H1 (cell line): Measurements from ENCODE around the gene TROAP. TPM values are rescaled to one million over a fixed set of nuclear protein-coding genes. Genes with fewer than 3 reads are reported as not detected.

Experiments
- CTCF ChIA-PET: fragments of 300-600 bp; sonication (Branson Sonifier 250); formaldehyde crosslinking; loops from one replicate; lab custom pipeline; 2021; ENCODE audit not compliant: partially characterized antibody; lab: Charles Lee
- POLR2A ChIA-PET: fragments of 300-600 bp; sonication (Branson Sonifier 250); formaldehyde crosslinking; loops from one replicate; lab custom pipeline; 2021; ENCODE audit warnings: inconsistent platforms; ENCODE audit not compliant: partially characterized antibody; lab: Charles Lee
- DNase-seq, 2 experiments: peaks; one replicate each; pipeline versions ENCODE4 v3.0.0 to v3.0.0-alpha.2; 2010 to 2022; ENCODE audit warnings: low spot score in 2 of 2, low read depth in 1 of 2, mixed read lengths in 1 of 2
- FAIRE-seq: peaks from 2 replicates; lab custom pipeline; 2011; peaks lifted over from hg19 to GRCh38; lab: Jason Lieb, UNC
- H2AFZ ChIP-seq: 2 replicates; pipeline ENCODE4 v1.8.1; 2012; ENCODE audit warnings: low read length, inconsistent platforms
- H2AK5ac ChIP-seq: 2 replicates; pipeline ENCODE4 v1.6.1; 2013; ENCODE audit warnings: low read depth, low read length
- H2BK120ac ChIP-seq: replicated peaks from 2 replicates; pipeline ENCODE3; 2013; ENCODE audit warnings: low read depth, low read length, inconsistent platforms
- H2BK12ac ChIP-seq: 2 replicates; pipeline ENCODE4 v1.6.1; 2013; ENCODE audit warnings: low read depth, low read length
- H2BK15ac ChIP-seq: 2 replicates; pipeline ENCODE4 v1.6.1; 2013; ENCODE audit warnings: low read length
- H2BK20ac ChIP-seq: 2 replicates; pipeline ENCODE4 v1.6.1; 2013; ENCODE audit warnings: low read length
- H2BK5ac ChIP-seq: 2 replicates; pipeline ENCODE4 v1.6.1; 2013; ENCODE audit warnings: low read depth, low read length
- H3K14ac ChIP-seq: 2 replicates; pipeline ENCODE4 v1.6.1; 2013; ENCODE audit warnings: inconsistent platforms; ENCODE audit not compliant: insufficient read length
- H3K18ac ChIP-seq: 2 replicates; pipeline ENCODE4 v1.6.1; 2013; ENCODE audit warnings: low read length; ENCODE audit errors: extremely low read depth
- H3K23ac ChIP-seq: 2 replicates; pipeline ENCODE4 v1.6.1; 2013; ENCODE audit warnings: inconsistent platforms; ENCODE audit not compliant: insufficient read length
- H3K23me2 ChIP-seq: 2 replicates; pipeline ENCODE4 v1.6.1; 2013; ENCODE audit warnings: low read depth, low read length
- H3K27ac ChIP-seq: 2 replicates; pipeline ENCODE4 v1.6.1; 2011; ENCODE audit warnings: low read depth, low read length, inconsistent platforms
- H3K27me3 ChIP-seq, 4 experiments: replicated peaks in 1 of 4; 1 replicate in 1 of 4; 2 replicates in 3 of 4; pipeline versions ENCODE4 v1.6.1 to v1.8.1; 2011 to 2013; ENCODE audit warnings: low read length in 3 of 4, mild to moderate bottlenecking in 3 of 4, inconsistent platforms in 2 of 4, mixed read lengths in 2 of 4, moderate library complexity in 1 of 4; ENCODE audit not compliant: control insufficient read depth in 3 of 4, insufficient read depth in 3 of 4; ENCODE audit errors: extremely low read depth in 1 of 4
- H3K36me3 ChIP-seq, 4 experiments: 2 replicates each; pipeline versions ENCODE4 v1.6.1 to v1.8.1; 2011 to 2013; ENCODE audit warnings: mild to moderate bottlenecking in 4 of 4, low read length in 3 of 4, moderate library complexity in 2 of 4, control low read depth in 1 of 4, inconsistent platforms in 1 of 4; ENCODE audit not compliant: insufficient read depth in 4 of 4, control insufficient read depth in 2 of 4
- H3K4ac ChIP-seq: replicated peaks from 2 replicates; pipeline ENCODE3; 2013; ENCODE audit warnings: low read length, low read depth, mixed read lengths, inconsistent platforms; ENCODE audit not compliant: insufficient read length
- H3K4me1 ChIP-seq, 4 experiments: replicated peaks in 1 of 4; 1 replicate in 1 of 4; 2 replicates in 3 of 4; pipeline versions ENCODE4 v1.6.1 to v1.8.1; 2011 to 2013; ENCODE audit warnings: low read length in 3 of 4, inconsistent platforms in 2 of 4, mixed read lengths in 1 of 4; ENCODE audit not compliant: insufficient read depth in 4 of 4, control insufficient read depth in 3 of 4
- H3K4me2 ChIP-seq, 2 experiments: 2 replicates each; pipeline versions ENCODE4 v1.6.1 to v1.8.1; 2011 to 2013; ENCODE audit warnings: low read depth in 2 of 2, low read length in 2 of 2, control low read depth in 1 of 2, inconsistent platforms in 1 of 2, mild to moderate bottlenecking in 1 of 2; ENCODE audit not compliant: insufficient read depth in 1 of 2
- H3K4me3 ChIP-seq, 4 experiments: fragments of 200-600, 300-600 bp in 1 of 4; sonication (generic), shearing (Covaris generic), sonication (Bioruptor Twin) in 1 of 4; 2 replicates each; pipeline versions ENCODE4 v1.5.1 to v1.8.1; 2011 to 2016; ENCODE audit warnings: low read length in 4 of 4, low read depth in 3 of 4, control low read depth in 2 of 4, inconsistent platforms in 2 of 4, mild to moderate bottlenecking in 2 of 4, mixed read lengths in 1 of 4, moderate library complexity in 1 of 4; ENCODE audit not compliant: insufficient read depth in 2 of 4; ENCODE audit errors: extremely low read depth in 1 of 4
- H3K56ac ChIP-seq: replicated peaks from 2 replicates; pipeline ENCODE3; 2013; ENCODE audit warnings: low read depth, mild to moderate bottlenecking, mixed read lengths, low read length, inconsistent platforms; ENCODE audit not compliant: insufficient read length
- H3K79me1 ChIP-seq: 2 replicates; pipeline ENCODE4 v1.6.1; 2013; ENCODE audit warnings: low read depth, low read length, control low read depth
- H3K79me2 ChIP-seq, 2 experiments: 2 replicates each; pipeline versions ENCODE4 v1.6.1 to v1.8.1; 2012 to 2013; ENCODE audit warnings: low read length in 2 of 2, mild to moderate bottlenecking in 2 of 2, inconsistent platforms in 1 of 2; ENCODE audit not compliant: insufficient read depth in 2 of 2, control insufficient read depth in 1 of 2
- H3K9ac ChIP-seq, 4 experiments: replicated peaks in 1 of 4; 1 replicate in 1 of 4; 2 replicates in 3 of 4; pipeline versions ENCODE4 v1.6.1 to v1.8.1; 2011 to 2013; ENCODE audit warnings: low read depth in 3 of 4, low read length in 3 of 4, control low read depth in 2 of 4, mild to moderate bottlenecking in 2 of 4, moderate library complexity in 2 of 4, inconsistent platforms in 1 of 4; ENCODE audit errors: extremely low read depth in 1 of 4
- H3K9me3 ChIP-seq, 2 experiments: 2 replicates each; pipeline versions ENCODE4 v1.6.1 to v1.8.1; 2012 to 2013; ENCODE audit warnings: mild to moderate bottlenecking in 2 of 2, moderate library complexity in 2 of 2, control low read depth in 1 of 2, inconsistent platforms in 1 of 2, low read depth in 1 of 2, low read length in 1 of 2, mixed read lengths in 1 of 2; ENCODE audit not compliant: insufficient read depth in 2 of 2
- H4K20me1 ChIP-seq, 2 experiments: replicated peaks in 1 of 2; 2 replicates each; pipeline versions ENCODE3 to v1.8.1; 2011 to 2013; ENCODE audit warnings: inconsistent platforms in 2 of 2, low read length in 2 of 2, mild to moderate bottlenecking in 1 of 2; ENCODE audit not compliant: insufficient read depth in 2 of 2, control insufficient read depth in 1 of 2
- H4K5ac ChIP-seq: 2 replicates; pipeline ENCODE4 v1.6.1; 2013; ENCODE audit warnings: low read length, low read depth, mixed read lengths, inconsistent platforms; ENCODE audit not compliant: insufficient read length
- H4K8ac ChIP-seq: 2 replicates; pipeline ENCODE4 v1.8.0; 2013; ENCODE audit warnings: mild to moderate bottlenecking, moderate library complexity, low read length, inconsistent platforms; ENCODE audit not compliant: insufficient read depth; ENCODE audit errors: extremely low read depth
- H4K91ac ChIP-seq: replicated peaks from 2 replicates; pipeline ENCODE3; 2013; ENCODE audit warnings: low read length, mixed read lengths, inconsistent platforms; ENCODE audit not compliant: insufficient read length
- BRCA1 ChIP-seq: IDR thresholded peaks from 2 replicates; pipeline ENCODE4 v1.6.1; 2012; ENCODE audit warnings: low read depth, low read length, improper control_type of control experiment
- CEBPB ChIP-seq: IDR thresholded peaks from 2 replicates; pipeline ENCODE4 v1.6.1; 2012; ENCODE audit warnings: low read depth, low read length
- FOSL1 ChIP-seq: IDR thresholded peaks from 2 replicates; pipeline ENCODE4 v1.6.1; 2011; ENCODE audit warnings: mild to moderate bottlenecking, low read depth, low read length, moderate library complexity; ENCODE audit not compliant: insufficient read depth
- GABPA ChIP-seq: IDR thresholded peaks from 2 replicates; pipeline ENCODE4 v1.6.1; 2011; ENCODE audit warnings: mild to moderate bottlenecking, low read length, moderate library complexity, borderline replicate concordance; ENCODE audit not compliant: insufficient read depth
- JUN ChIP-seq: IDR thresholded peaks from 2 replicates; pipeline ENCODE4 v1.6.1; 2011; ENCODE audit warnings: low read depth, mild to moderate bottlenecking, improper control_type of control experiment, low read length
- NANOG ChIP-seq: IDR thresholded peaks from 2 replicates; pipeline ENCODE4 v1.6.1; 2011; ENCODE audit warnings: low read length, low read depth, mild to moderate bottlenecking, inconsistent platforms; ENCODE audit not compliant: insufficient read depth, poor library complexity, severe bottlenecking
- POU5F1 ChIP-seq: IDR thresholded peaks from 2 replicates; pipeline ENCODE4 v1.6.1; 2011; ENCODE audit warnings: low read depth, mild to moderate bottlenecking, low read length, moderate library complexity
- SIX5 ChIP-seq: IDR thresholded peaks from 2 replicates; pipeline ENCODE4 v1.6.1; 2011; ENCODE audit warnings: mild to moderate bottlenecking, low read depth, low read length
- SP1 ChIP-seq: IDR thresholded peaks from 2 replicates; pipeline ENCODE4 v1.6.1; 2011; ENCODE audit warnings: low read depth, low read length
- TEAD4 ChIP-seq: IDR thresholded peaks from 2 replicates; pipeline ENCODE4 v1.6.1; 2012; ENCODE audit warnings: low read depth, low read length, inconsistent platforms, mixed read lengths
- WGBS, 2 experiments: shearing (Covaris generic) in 1 of 2; methylation state at CpG; one replicate each; pipeline versions ENCODE4 v1.1.6 to v1.1.7; 2013 to 2015; ENCODE audit warnings: low lambda C conversion rate in 2 of 2, mixed read lengths in 2 of 2, inconsistent platforms in 1 of 2, low coverage in 1 of 2, missing lambda C conversion rate in 1 of 2; ENCODE audit not compliant: insufficient replicate concordance in 2 of 2, insufficient coverage in 1 of 2, insufficient read length in 1 of 2; ENCODE audit errors: extremely low coverage in 1 of 2, missing lambda C conversion rate in 1 of 2; 5-methylcytosine and 5-hydroxymethylcytosine counted together
- polyA plus RNA-seq, 7 experiments: library from polyadenylated mRNA; depleted of rRNA in 3 of 7; stranded (reverse) in 5 of 7; unstranded in 2 of 7; fragments of >200 nt in 5 of 7; fragments of 200-250 nt in 2 of 7; gene quantifications; 1 replicate in 5 of 7; 2 replicates in 1 of 7; 4 replicates in 1 of 7; pipeline versions ENCODE4 v1.2.1 to v1.2.3, GENCODE V29; 2011 to 2013; ENCODE audit warnings: missing spikeins in 2 of 7, mixed read lengths in 2 of 7
- total RNA-seq: library from RNA; stranded (reverse); fragmentation: NEBNext Ultra II Directional; extraction: Animal tissue kit (Norgen Biotek cat#: 25700); gene quantifications from 2 replicates; pipeline ENCODE4 v1.2.1, GENCODE V29; 2021
- TF ChIP-seq, protein P1 (sequence below): IDR thresholded peaks from 2 replicates; pipeline ENCODE4 v1.6.1; 2011; ENCODE audit warnings: low read length, improper control_type of control experiment
- TF ChIP-seq, protein P2 (sequence below): IDR thresholded peaks from 2 replicates; pipeline ENCODE4 v1.6.1; 2012; ENCODE audit warnings: inconsistent platforms

The TROAP gene
- total and polyA plus RNA-seq, 2 of the 8 experiments (the other 6 are each of a cell fraction or from before 2014, with no cell fraction given): 36.7 to 52.0 TPM

DNA sequence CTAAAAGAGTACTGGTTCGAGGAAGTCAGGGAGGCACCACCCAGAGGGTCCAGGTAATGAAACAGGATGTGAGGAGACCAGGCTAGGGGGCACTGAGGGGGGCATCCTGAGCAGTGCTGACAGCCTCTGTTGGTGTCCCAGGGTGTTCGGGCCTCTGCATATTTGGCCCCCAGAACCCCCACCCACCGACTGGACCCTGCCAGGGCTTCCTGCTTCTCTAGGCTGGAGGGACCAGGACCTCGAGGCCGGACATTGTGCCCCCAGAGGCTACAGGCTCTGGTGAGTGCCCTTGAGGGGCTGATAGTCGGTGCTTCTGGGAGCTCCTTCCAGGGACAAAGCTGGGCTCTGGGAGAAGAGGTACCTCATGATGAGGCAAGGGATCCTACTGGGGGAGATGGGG lies 2.6 kb downstream of the TROAP start:
- H3K23me2 ChIP-seq: peaks cover 7% of the 10 kb centered on the region; the same call in 1 of the 2 replicates
- H3K18ac ChIP-seq: no peak overlapping the region
- H3K14ac ChIP-seq: no peak overlapping the region
- H3K27ac ChIP-seq: no peak overlapping the region
- H2BK5ac ChIP-seq: no peak overlapping the region
- no peak overlapping the region for H2BK12ac ChIP-seq
- no peak overlapping the region for H2BK15ac ChIP-seq
- no peak overlapping the region for H3K23ac ChIP-seq
- H4K91ac ChIP-seq: no peak overlapping the region
- no peak overlapping the region for H2AK5ac ChIP-seq
- CTCF ChIA-PET: interaction anchor here (0.6 to 9.2 kb wide), 8 partner anchors 12 to 258 kb away, joined by 3 to 76 read pairs (median 4); partner anchors contain the start of genes DNAJC22 and PRPH
- H3K79me1 ChIP-seq: no peaks in the 10 kb centered on the region; the same call in 1 of the 2 replicates
- H3K36me3 ChIP-seq: peaks cover 5 to 34% (median 21%) of the 10 kb centered on the region in 4 experiments; a peak in 7 of 8 replicates
- no peak overlapping the region for H2AFZ ChIP-seq
- H3K79me2 ChIP-seq: peaks cover 0 to 6% of the 10 kb centered on the region in 2 experiments; a peak in 1 of 4 replicates
- H3K9me3 ChIP-seq: no peaks in the 10 kb centered on the region
- H3K9ac ChIP-seq: no peak overlapping the region
- H2BK20ac ChIP-seq: no peak overlapping the region
- H3K4me1 ChIP-seq: peaks cover 4 to 13% (median 6%) of the 10 kb centered on the region in 4 experiments; a peak in 6 of 7 replicates
- no peak overlapping the region for H4K8ac ChIP-seq
- DNase-seq (no peak), FAIRE-seq (no peak)
- H3K56ac ChIP-seq: no peak overlapping the region
- H3K4me3 ChIP-seq: no peak overlapping the region
- H3K27me3 ChIP-seq: no peaks in the 10 kb centered on the region
- TF ChIP-seq NANOG: no peak
- no peak for TF ChIP-seq TEAD4
- no peak for TF ChIP-seq JUN
- TF ChIP-seq POU5F1: no peak
- TF ChIP-seq FOSL1: no peak
- TF ChIP-seq, protein P1, sequence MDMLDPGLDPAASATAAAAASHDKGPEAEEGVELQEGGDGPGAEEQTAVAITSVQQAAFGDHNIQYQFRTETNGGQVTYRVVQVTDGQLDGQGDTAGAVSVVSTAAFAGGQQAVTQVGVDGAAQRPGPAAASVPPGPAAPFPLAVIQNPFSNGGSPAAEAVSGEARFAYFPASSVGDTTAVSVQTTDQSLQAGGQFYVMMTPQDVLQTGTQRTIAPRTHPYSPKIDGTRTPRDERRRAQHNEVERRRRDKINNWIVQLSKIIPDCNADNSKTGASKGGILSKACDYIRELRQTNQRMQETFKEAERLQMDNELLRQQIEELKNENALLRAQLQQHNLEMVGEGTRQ: no peak
- no peak for TF ChIP-seq SP1
- TF ChIP-seq, protein P2, sequence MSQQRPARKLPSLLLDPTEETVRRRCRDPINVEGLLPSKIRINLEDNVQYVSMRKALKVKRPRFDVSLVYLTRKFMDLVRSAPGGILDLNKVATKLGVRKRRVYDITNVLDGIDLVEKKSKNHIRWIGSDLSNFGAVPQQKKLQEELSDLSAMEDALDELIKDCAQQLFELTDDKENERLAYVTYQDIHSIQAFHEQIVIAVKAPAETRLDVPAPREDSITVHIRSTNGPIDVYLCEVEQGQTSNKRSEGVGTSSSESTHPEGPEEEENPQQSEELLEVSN: no peak
- TF ChIP-seq SIX5: no peak
- TF ChIP-seq GABPA: no peak
- TF ChIP-seq BRCA1: no peak
- TF ChIP-seq CEBPB: no peak
- H3K4me2 ChIP-seq: no peak overlapping the region
- H4K20me1 ChIP-seq: peaks cover 0 to 4% of the 10 kb centered on the region in 2 experiments
- H3K4ac ChIP-seq: no peak overlapping the region
- 91% methylated on average over 6 of the region's 6 CpGs; no CpG with 5 or more reads in 1 of the 2 experiments for WGBS, 2 experiments
- H4K5ac ChIP-seq: no peak overlapping the region
- POLR2A ChIA-PET: interaction anchor here (0.7 to 0.9 kb wide), 3 partner anchors 27 to 287 kb away, joined by 3 read pairs; no protein-coding TSS in a partner anchor
- no peak overlapping the region for H2BK120ac ChIP-seq
